Adrenal gland (tissue), 12 donors: ENCODE data around the gene KIAA1328. TPM values are rescaled to one million over a fixed set of nuclear protein-coding genes. Genes with fewer than 3 reads are reported as not detected.
A peak's percentile ranks its signal among the peaks of the same experiment; 100 is the strongest.

ENCODE experiments used
- DNase-seq, 7 donors: peaks; one replicate each; pipeline ENCODE4 v3.0.0-alpha.2; 2019 to 2020
- H3K27ac ChIP-seq, 5 donors: fragments of 200-600 bp; sonication (generic) in 4 of 5; 1 replicate in 3 of 5; 2 replicates in 2 of 5; pipeline versions ENCODE4 v1.5.1 to v1.8.0; 2016 to 2020; ENCODE audit warnings: mild to moderate bottlenecking in 1 of 5
- H3K27me3 ChIP-seq: fragments of 200-600 bp; 2 replicates; pipeline ENCODE4 v1.8.0; 2021
- H3K36me3 ChIP-seq, 2 donors: fragments of 200-600 bp; replicated peaks in 1 of 2; 1 replicate in 1 of 2; 2 replicates in 1 of 2; pipeline versions ENCODE4 v1.5.1 to v1.8.0; 2018 to 2022
- H3K4me1 ChIP-seq, 2 donors: fragments of 200-600 bp; replicated peaks in 1 of 2; 1 replicate in 1 of 2; 2 replicates in 1 of 2; pipeline versions ENCODE4 v1.5.1 to v1.8.0; 2018 to 2021
- H3K4me3 ChIP-seq, 4 donors: fragments of 200-600 bp; sonication (generic) in 3 of 4; one replicate each; pipeline ENCODE4 v1.5.1; 2016 to 2018
- H3K9me3 ChIP-seq, 3 donors: fragments of 200-600 bp; sonication (generic) in 1 of 3; replicated peaks in 1 of 3; 1 replicate in 2 of 3; 2 replicates in 1 of 3; pipeline versions ENCODE4 v1.5.1 to v1.8.0; 2016 to 2021
- CTCF ChIP-seq, 6 experiments: fragments of 450-650 bp in 4 of 6; fragments of 200-600 bp in 2 of 6; sonication (generic) in 1 of 6; IDR thresholded peaks; 1 replicate in 5 of 6; 2 replicates in 1 of 6; pipeline versions ENCODE4 v1.5.1 to v1.8.0; 2016 to 2021; ENCODE audit warnings: antibody characterized with exemption in 6 of 6, mild to moderate bottlenecking in 2 of 6, moderate library complexity in 1 of 6
- POLR2A ChIP-seq, 2 donors: fragments of 450-650 bp; IDR thresholded peaks; one replicate each; pipeline ENCODE4 v1.6.1; 2017; ENCODE audit warnings: antibody characterized with exemption in 2 of 2, mild to moderate bottlenecking in 2 of 2, moderate library complexity in 1 of 2
- WGBS, 4 donors: extraction: QIAGEN DNeasy Blood & Tissue Kit in 2 of 4; methylation state at CpG; one replicate each; pipeline versions ENCODE4 v1.1.5 to v1.1.7; 2013 to 2017; 5-methylcytosine and 5-hydroxymethylcytosine counted together
- intact Hi-C, 2 donors: fragments of 100-400 bp; cut with DNase I; formaldehyde crosslinking; loops; one replicate each; pipeline versions ENCODE4 v1.14.1 to v1.15.0; 2022 to 2023
- polyA plus RNA-seq, 3 donors: library from polyadenylated mRNA; stranded (reverse); fragments of 200-250 nt in 2 of 3; fragments of 350-450 nt in 1 of 3; fragmentation: Illumina TruSeq in 1 of 3; extraction: RNeasy Lipid Tissue Mini Kit (QIAGEN cat#74804) in 1 of 3; gene quantifications; one replicate each; pipeline ENCODE4 v1.2.3, GENCODE V29; 2013 to 2014
- total RNA-seq, 9 donors: library from RNA; depleted of rRNA in 4 of 9; stranded (reverse); fragments of >200 nt in 4 of 9; fragments of 120-200 nt in 1 of 9; fragmentation: NEBNext Ultra II Directional in 1 of 9; extraction: Animal tissue kit (Norgen Biotek cat#: 25700) in 1 of 9; gene quantifications; one replicate each; pipeline versions ENCODE4 v1.1.0 to v1.2.4, GENCODE V29; 2013 to 2023
- donor health status: healthy with polysubstance abuse.
- donor health status: Bipolar disorder and iron deficiency.
- donor health status: DM: yes; HTN: yes; CAD: no.
- donor health status: DM: no; HTN: no; CAD: no.
- donor health status: DM: no; HTN: no; CAD: no.
- donor health status: DM: yes; HTN: yes; CAD: no.

Gene KIAA1328
- total and polyA plus RNA-seq, 12 donors = 2.5 to 20.5 (median 7.2) TPM

GRCh38 chr18:36848609-36849008 is 19.7 kb downstream of the KIAA1328 start:
- Histone ChIP-seq H3K4me1 (no peaks in the 10 kb centered on the region), H3K4me3 (no peak overlapping the region), H3K27me3 (no peaks in the 10 kb centered on the region), H3K9me3 (no peaks in the 10 kb centered on the region), H3K36me3 (no peaks in the 10 kb centered on the region), H3K27ac (no peak overlapping the region)
- no peak for DNase-seq
- no peak for TF ChIP-seq POLR2A (IDR thresholded peaks at IDR 0.05)
- TF ChIP-seq CTCF (IDR thresholded peaks at IDR 0.05) = no peak
- WGBS, 4 donors = 94 to 98% (median 97%) methylated on average over 2 of the region's 2 CpGs
- intact Hi-C loops = no loop called here

GRCh38 chr18:36849288-36850006 is 20.5 kb downstream of the KIAA1328 start:
- H3K36me3 ChIP-seq = no peaks in the 10 kb centered on the region
- intact Hi-C loops = no loop called here
- TF ChIP-seq CTCF (IDR thresholded peaks at IDR 0.05) = no peak
- no peak for TF ChIP-seq POLR2A (IDR thresholded peaks at IDR 0.05)

GRCh38 chr18:36850527-36851201 is 21.7 kb downstream of the KIAA1328 start:
- peak; percentile 23 to 63 (median 41) for DNase-seq
- WGBS, 4 donors = 35 to 64% (median 49%) methylated on average over 1 of the region's 1 CpG
- H3K4me3 ChIP-seq = no peak overlapping the region
- no peaks in the 10 kb centered on the region for H3K27me3 ChIP-seq
- H3K36me3 ChIP-seq = no peaks in the 10 kb centered on the region
- no peaks in the 10 kb centered on the region for H3K9me3 ChIP-seq
- TF ChIP-seq CTCF (IDR thresholded peaks at IDR 0.05) = no peak
- no peak for TF ChIP-seq POLR2A (IDR thresholded peaks at IDR 0.05)
- H3K27ac ChIP-seq = no peak overlapping the region
- H3K4me1 ChIP-seq = no peaks in the 10 kb centered on the region
- intact Hi-C loops = no loop called here

More at GRCh38 chr18:36849288-36850006, 20.5 kb downstream of the KIAA1328 start:
- H3K27me3 ChIP-seq = no peaks in the 10 kb centered on the region
- WGBS, 4 donors = 82 to 89% (median 84%) methylated on average over 2 of the region's 2 CpGs
- no peak overlapping the region for H3K4me3 ChIP-seq
- H3K4me1 ChIP-seq = no peaks in the 10 kb centered on the region
- no peak overlapping the region for H3K27ac ChIP-seq
- H3K9me3 ChIP-seq = no peaks in the 10 kb centered on the region
- DNase-seq = no peak

GRCh38 chr18:36851202-36851590 is 22.3 kb downstream of the KIAA1328 start:
- intact Hi-C loops = no loop called here
- no peaks in the 10 kb centered on the region for H3K4me1 ChIP-seq
- no peak for DNase-seq
- H3K36me3 ChIP-seq = no peaks in the 10 kb centered on the region
- 71 to 92% (median 86%) methylated on average over 2 of the region's 2 CpGs for WGBS, 4 donors
- no peak overlapping the region for H3K4me3 ChIP-seq
- H3K9me3 ChIP-seq = no peaks in the 10 kb centered on the region
- H3K27me3 ChIP-seq = no peaks in the 10 kb centered on the region
- H3K27ac ChIP-seq = no peak overlapping the region
- TF ChIP-seq CTCF (IDR thresholded peaks at IDR 0.05) (no peak), POLR2A (IDR thresholded peaks at IDR 0.05) (no peak)
